Gastrocnemius medialis (tissue), 4 donors: Measurements from ENCODE around the gene NRDE2.

Experiments
- POLR2A ChIP-seq, 2 donors: fragments of 450-650 bp; IDR thresholded peaks; one replicate each; pipeline ENCODE4 v1.6.1; 2017; ENCODE audit warnings: antibody characterized with exemption in 2 of 2, mild to moderate bottlenecking in 2 of 2, moderate library complexity in 2 of 2
- TF ChIP-seq, protein P1 (sequence below), 5 experiments: fragments of 450-650 bp in 3 of 5; fragments of 200-600 bp in 2 of 5; sonication (generic) in 2 of 5; IDR thresholded peaks in 4 of 5; conservative IDR thresholded peaks in 1 of 5; 1 replicate in 4 of 5; 2 replicates in 1 of 5; pipeline ENCODE4 v1.5.1; 2016 to 2019; ENCODE audit warnings: antibody characterized with exemption in 5 of 5, mild to moderate bottlenecking in 3 of 5, moderate library complexity in 3 of 5

DNA sequence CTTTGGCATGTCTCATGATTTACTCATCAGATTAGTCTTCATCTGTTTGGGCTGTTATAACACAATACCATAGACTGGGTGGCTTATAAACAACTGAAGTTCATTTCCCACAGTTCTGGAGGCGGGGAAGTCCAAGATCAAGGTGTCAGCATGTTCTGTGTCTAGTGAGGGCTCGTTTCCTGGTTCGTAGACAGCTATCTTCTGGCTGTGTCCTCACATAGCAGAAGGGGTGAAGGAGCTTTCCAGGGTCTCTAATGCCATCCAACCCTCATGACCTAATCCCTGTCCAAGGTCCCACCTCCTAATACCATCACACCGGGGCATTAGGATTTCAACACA is 30.8 kb upstream of the NRDE2 start:
- TF ChIP-seq, protein P1, sequence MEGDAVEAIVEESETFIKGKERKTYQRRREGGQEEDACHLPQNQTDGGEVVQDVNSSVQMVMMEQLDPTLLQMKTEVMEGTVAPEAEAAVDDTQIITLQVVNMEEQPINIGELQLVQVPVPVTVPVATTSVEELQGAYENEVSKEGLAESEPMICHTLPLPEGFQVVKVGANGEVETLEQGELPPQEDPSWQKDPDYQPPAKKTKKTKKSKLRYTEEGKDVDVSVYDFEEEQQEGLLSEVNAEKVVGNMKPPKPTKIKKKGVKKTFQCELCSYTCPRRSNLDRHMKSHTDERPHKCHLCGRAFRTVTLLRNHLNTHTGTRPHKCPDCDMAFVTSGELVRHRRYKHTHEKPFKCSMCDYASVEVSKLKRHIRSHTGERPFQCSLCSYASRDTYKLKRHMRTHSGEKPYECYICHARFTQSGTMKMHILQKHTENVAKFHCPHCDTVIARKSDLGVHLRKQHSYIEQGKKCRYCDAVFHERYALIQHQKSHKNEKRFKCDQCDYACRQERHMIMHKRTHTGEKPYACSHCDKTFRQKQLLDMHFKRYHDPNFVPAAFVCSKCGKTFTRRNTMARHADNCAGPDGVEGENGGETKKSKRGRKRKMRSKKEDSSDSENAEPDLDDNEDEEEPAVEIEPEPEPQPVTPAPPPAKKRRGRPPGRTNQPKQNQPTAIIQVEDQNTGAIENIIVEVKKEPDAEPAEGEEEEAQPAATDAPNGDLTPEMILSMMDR (IDR thresholded peaks at IDR 0.05 in 4 of 5, conservative IDR thresholded peaks at IDR 0.05 in 1 of 5): no peak
- TF ChIP-seq POLR2A (IDR thresholded peaks at IDR 0.05): no peak
